SK-N-SH treated with all-trans-retinoic acid at 6 μM for 48 hours (cell line): Measurements from ENCODE around the gene LRRC17.

ENCODE experiments used
- ATAC-seq: fragments of 200-7000 bp; cut with Tn5 transposase; 3 replicates; pipeline ENCODE4 v1.9.1; 2020; ENCODE audit warnings: mild to moderate bottlenecking, moderate library complexity
- ARNTL ChIP-seq: fragments of 450-650 bp; formaldehyde crosslinking; IDR thresholded peaks from 2 replicates; pipeline ENCODE4 v1.5.0; 2020; ENCODE audit warnings: low read depth, mild to moderate bottlenecking, moderate library complexity, borderline replicate concordance
- BACH2 ChIP-seq: fragments of 250-450 bp; sonication (Bioruptor Pico); IDR thresholded peaks from 2 replicates; pipeline ENCODE4 v1.9.0; 2021; ENCODE audit warnings: mild to moderate bottlenecking, borderline replicate concordance
- CSDC2 ChIP-seq: fragments of 250-450 bp; sonication (Bioruptor Pico); IDR thresholded peaks from 2 replicates; pipeline ENCODE4 v1.5.0; 2020; ENCODE audit warnings: mild to moderate bottlenecking, moderate library complexity
- ESRRG ChIP-seq: fragments of 250-450 bp; sonication (Bioruptor Pico); IDR thresholded peaks from 2 replicates; pipeline ENCODE4 v1.6.1; 2021; ENCODE audit warnings: mild to moderate bottlenecking
- GLIS3 ChIP-seq: fragments of 250-450 bp; sonication (Bioruptor Pico); IDR thresholded peaks from 2 replicates; pipeline ENCODE4 v1.5.0; 2020; ENCODE audit warnings: mild to moderate bottlenecking, moderate library complexity
- ISL1 ChIP-seq: fragments of 250-450 bp; sonication (Bioruptor Pico); IDR thresholded peaks from 2 replicates; pipeline ENCODE4 v2.1.2; 2022; ENCODE audit warnings: mild to moderate bottlenecking, moderate library complexity
- OSR1 ChIP-seq: fragments of 250-450 bp; sonication (Bioruptor Pico); IDR thresholded peaks from 2 replicates; pipeline ENCODE4 v1.8.0; 2022; ENCODE audit warnings: moderate library complexity, mild to moderate bottlenecking, inconsistent platforms
- PPARA ChIP-seq: fragments of 250-450 bp; sonication (Bioruptor Pico); IDR thresholded peaks from 2 replicates; pipeline ENCODE4 v1.5.0; 2020; ENCODE audit warnings: mild to moderate bottlenecking, borderline replicate concordance
- RARB ChIP-seq: fragments of 250-450 bp; sonication (Bioruptor Pico); IDR thresholded peaks from 2 replicates; pipeline ENCODE4 v1.8.0; 2021; ENCODE audit warnings: mild to moderate bottlenecking, moderate library complexity
- SNAI2 ChIP-seq: fragments of 250-450 bp; sonication (Bioruptor Pico); IDR thresholded peaks from 2 replicates; pipeline ENCODE4 v1.5.0; 2020; ENCODE audit warnings: mild to moderate bottlenecking, moderate library complexity
- TCF4 ChIP-seq: fragments of 250-450 bp; sonication (Bioruptor Pico); IDR thresholded peaks from 2 replicates; pipeline ENCODE4 v1.8.0; 2021; ENCODE audit warnings: mild to moderate bottlenecking, moderate library complexity, borderline replicate concordance
- TOX ChIP-seq: fragments of 250-450 bp; sonication (Bioruptor Pico); IDR thresholded peaks from 2 replicates; pipeline ENCODE4 v1.8.0; 2021; ENCODE audit warnings: mild to moderate bottlenecking, moderate library complexity, borderline replicate concordance
- ZC3H10 ChIP-seq: fragments of 250-450 bp; sonication (Bioruptor Pico); IDR thresholded peaks from 2 replicates; pipeline ENCODE4 v1.5.1; 2021; ENCODE audit warnings: mild to moderate bottlenecking, moderate library complexity
- ZFP3 ChIP-seq: fragments of 250-450 bp; sonication (Bioruptor Pico); IDR thresholded peaks from 2 replicates; pipeline ENCODE4 v1.5.0; 2020; ENCODE audit warnings: mild to moderate bottlenecking, moderate library complexity
- ZFP30 ChIP-seq: fragments of 450-650 bp; formaldehyde crosslinking; IDR thresholded peaks from 2 replicates; pipeline ENCODE4 v1.5.0; 2022; ENCODE audit warnings: mild to moderate bottlenecking, moderate library complexity
- ZNF565 ChIP-seq: fragments of 450-650 bp; formaldehyde crosslinking; conservative IDR thresholded peaks from 2 replicates; pipeline ENCODE4 v1.5.0; 2020; ENCODE audit warnings: low read depth, mild to moderate bottlenecking, moderate library complexity
- ZNF70 ChIP-seq: fragments of 450-650 bp; formaldehyde crosslinking; IDR thresholded peaks from 2 replicates; pipeline ENCODE4 v1.5.0; 2020; ENCODE audit warnings: mild to moderate bottlenecking, moderate library complexity
- ZNF8 ChIP-seq: fragments of 450-650 bp; formaldehyde crosslinking; IDR thresholded peaks from 2 replicates; pipeline ENCODE4 v1.5.0; 2020; ENCODE audit warnings: mild to moderate bottlenecking, moderate library complexity
- TF ChIP-seq, protein P1 (sequence below): fragments of 250-450 bp; sonication (Bioruptor Pico); IDR thresholded peaks from 2 replicates; pipeline ENCODE4 v1.8.0; 2021; ENCODE audit warnings: low read depth, mild to moderate bottlenecking, moderate library complexity, borderline replicate concordance
- TF ChIP-seq, protein P2 (sequence below): fragments of 250-450 bp; sonication (Bioruptor Pico); IDR thresholded peaks from 2 replicates; pipeline ENCODE4 v1.8.0; 2020; ENCODE audit warnings: mild to moderate bottlenecking, moderate library complexity, borderline replicate concordance
- TF ChIP-seq, protein P3 (sequence below): fragments of 250-450 bp; sonication (Bioruptor Pico); IDR thresholded peaks from 2 replicates; pipeline ENCODE4 v1.5.1; 2021; ENCODE audit warnings: mild to moderate bottlenecking, moderate library complexity
- TF ChIP-seq, protein P4 (sequence below): fragments of 250-450 bp; sonication (Bioruptor Pico); IDR thresholded peaks from 2 replicates; pipeline ENCODE4 v1.5.1; 2020; ENCODE audit warnings: low read depth, mild to moderate bottlenecking, moderate library complexity
- TF ChIP-seq, protein P5 (sequence below): fragments of 250-450 bp; sonication (Bioruptor Pico); IDR thresholded peaks from 2 replicates; pipeline ENCODE4 v1.5.0; 2020; ENCODE audit warnings: mild to moderate bottlenecking, moderate library complexity

Gene LRRC17

DNA sequence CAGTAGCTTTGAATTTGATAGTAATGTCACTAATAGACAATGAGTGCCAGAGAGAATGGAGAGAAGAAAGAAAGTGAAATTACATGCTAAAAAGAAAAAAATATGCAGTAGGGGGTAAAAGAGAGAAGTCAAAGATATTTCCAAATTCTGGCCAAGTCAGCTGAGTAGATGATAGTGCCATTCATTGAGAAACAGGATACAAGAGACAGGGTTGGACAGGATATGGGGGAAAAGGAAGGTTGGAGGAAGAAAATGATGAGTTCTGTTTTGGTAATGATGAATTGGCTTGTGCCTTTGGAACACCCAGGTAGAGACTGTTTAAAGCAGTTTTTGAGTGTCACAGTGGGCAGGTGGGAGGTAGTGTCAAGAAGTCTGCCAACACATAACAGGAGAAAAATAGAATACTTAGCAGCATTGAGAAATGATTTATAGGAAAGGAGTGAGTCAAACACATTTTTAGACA lies 78.3 kb downstream of the LRRC17 start:
- ATAC-seq = peak; percentile 24
- TF ChIP-seq, protein P1, sequence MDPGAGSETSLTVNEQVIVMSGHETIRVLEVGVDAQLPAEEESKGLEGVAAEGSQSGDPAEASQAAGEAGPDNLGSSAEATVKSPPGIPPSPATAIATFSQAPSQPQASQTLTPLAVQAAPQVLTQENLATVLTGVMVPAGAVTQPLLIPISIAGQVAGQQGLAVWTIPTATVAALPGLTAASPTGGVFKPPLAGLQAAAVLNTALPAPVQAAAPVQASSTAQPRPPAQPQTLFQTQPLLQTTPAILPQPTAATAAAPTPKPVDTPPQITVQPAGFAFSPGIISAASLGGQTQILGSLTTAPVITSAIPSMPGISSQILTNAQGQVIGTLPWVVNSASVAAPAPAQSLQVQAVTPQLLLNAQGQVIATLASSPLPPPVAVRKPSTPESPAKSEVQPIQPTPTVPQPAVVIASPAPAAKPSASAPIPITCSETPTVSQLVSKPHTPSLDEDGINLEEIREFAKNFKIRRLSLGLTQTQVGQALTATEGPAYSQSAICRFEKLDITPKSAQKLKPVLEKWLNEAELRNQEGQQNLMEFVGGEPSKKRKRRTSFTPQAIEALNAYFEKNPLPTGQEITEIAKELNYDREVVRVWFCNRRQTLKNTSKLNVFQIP = no peak
- TF ChIP-seq TCF4 (CRISPR knock-in tag) (no peak), ZFP30 (CRISPR knock-in tag) (no peak), CSDC2 (CRISPR knock-in tag) (no peak), SNAI2 (no peak), ZNF565 (no peak), RARB (CRISPR knock-in tag) (no peak), ZC3H10 (CRISPR knock-in tag) (no peak), ZNF8 (CRISPR knock-in tag) (no peak), ESRRG (CRISPR knock-in tag) (no peak), PPARA (CRISPR knock-in tag) (no peak), ZFP3 (CRISPR knock-in tag) (no peak), ZNF70 (CRISPR knock-in tag) (no peak), BACH2 (CRISPR knock-in tag) (no peak), GLIS3 (CRISPR knock-in tag) (no peak), TOX (CRISPR knock-in tag) (no peak)
- TF ChIP-seq, protein P2, sequence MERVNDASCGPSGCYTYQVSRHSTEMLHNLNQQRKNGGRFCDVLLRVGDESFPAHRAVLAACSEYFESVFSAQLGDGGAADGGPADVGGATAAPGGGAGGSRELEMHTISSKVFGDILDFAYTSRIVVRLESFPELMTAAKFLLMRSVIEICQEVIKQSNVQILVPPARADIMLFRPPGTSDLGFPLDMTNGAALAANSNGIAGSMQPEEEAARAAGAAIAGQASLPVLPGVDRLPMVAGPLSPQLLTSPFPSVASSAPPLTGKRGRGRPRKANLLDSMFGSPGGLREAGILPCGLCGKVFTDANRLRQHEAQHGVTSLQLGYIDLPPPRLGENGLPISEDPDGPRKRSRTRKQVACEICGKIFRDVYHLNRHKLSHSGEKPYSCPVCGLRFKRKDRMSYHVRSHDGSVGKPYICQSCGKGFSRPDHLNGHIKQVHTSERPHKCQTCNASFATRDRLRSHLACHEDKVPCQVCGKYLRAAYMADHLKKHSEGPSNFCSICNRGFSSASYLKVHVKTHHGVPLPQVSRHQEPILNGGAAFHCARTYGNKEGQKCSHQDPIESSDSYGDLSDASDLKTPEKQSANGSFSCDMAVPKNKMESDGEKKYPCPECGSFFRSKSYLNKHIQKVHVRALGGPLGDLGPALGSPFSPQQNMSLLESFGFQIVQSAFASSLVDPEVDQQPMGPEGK (CRISPR knock-in tag) = no peak
- TF ChIP-seq, protein P3, sequence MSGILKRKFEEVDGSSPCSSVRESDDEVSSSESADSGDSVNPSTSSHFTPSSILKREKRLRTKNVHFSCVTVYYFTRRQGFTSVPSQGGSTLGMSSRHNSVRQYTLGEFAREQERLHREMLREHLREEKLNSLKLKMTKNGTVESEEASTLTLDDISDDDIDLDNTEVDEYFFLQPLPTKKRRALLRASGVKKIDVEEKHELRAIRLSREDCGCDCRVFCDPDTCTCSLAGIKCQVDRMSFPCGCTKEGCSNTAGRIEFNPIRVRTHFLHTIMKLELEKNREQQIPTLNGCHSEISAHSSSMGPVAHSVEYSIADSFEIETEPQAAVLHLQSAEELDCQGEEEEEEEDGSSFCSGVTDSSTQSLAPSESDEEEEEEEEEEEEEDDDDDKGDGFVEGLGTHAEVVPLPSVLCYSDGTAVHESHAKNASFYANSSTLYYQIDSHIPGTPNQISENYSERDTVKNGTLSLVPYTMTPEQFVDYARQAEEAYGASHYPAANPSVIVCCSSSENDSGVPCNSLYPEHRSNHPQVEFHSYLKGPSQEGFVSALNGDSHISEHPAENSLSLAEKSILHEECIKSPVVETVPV = no peak
- TF ChIP-seq, protein P4, sequence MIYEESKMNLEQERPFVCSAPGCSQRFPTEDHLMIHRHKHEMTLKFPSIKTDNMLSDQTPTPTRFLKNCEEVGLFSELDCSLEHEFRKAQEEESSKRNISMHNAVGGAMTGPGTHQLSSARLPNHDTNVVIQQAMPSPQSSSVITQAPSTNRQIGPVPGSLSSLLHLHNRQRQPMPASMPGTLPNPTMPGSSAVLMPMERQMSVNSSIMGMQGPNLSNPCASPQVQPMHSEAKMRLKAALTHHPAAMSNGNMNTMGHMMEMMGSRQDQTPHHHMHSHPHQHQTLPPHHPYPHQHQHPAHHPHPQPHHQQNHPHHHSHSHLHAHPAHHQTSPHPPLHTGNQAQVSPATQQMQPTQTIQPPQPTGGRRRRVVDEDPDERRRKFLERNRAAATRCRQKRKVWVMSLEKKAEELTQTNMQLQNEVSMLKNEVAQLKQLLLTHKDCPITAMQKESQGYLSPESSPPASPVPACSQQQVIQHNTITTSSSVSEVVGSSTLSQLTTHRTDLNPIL (CRISPR knock-in tag) = no peak

DNA sequence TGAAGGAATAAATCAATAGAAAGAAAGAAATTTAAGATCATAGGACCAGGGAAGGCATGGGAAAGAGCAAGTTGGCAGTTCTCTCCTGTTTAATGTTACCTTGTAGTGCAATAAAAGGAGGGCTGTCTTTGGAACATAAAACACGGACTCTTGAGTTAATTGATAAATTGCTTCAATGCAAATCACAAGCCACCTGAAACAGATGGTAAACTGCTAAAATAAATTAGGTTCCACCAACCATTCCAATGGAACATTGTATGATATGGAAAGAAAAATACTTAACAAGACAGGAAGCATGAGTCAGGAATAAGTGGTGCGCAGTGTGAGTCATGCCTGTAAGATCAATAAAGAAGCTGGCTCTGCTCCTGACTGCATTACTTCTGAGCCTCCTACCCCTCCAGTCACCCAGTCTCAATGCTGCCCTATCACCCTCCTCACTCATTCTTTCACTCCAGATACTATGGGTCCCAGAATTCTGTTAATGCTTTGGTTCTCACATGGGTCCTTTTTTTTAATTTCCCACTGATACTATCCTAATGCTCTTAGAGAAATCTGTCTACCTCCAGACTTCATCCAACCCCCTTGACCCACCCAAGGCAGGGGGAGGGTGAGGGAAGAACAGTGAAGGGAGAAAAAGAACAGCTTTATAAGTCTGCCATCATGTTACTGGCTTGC lies 78.9 kb downstream of the LRRC17 start:
- peak; percentile 95 for ATAC-seq
- TF ChIP-seq ZC3H10 (CRISPR knock-in tag) (peak; percentile 91), ZNF8 (CRISPR knock-in tag) (0 out of 2 replicates have a peak, but pooled peaks have one; percentile 17), OSR1 (CRISPR knock-in tag) (no peak), ZFP3 (CRISPR knock-in tag) (peak; percentile 48; the same call in 1 of the 2 replicates), ZFP30 (CRISPR knock-in tag) (peak; percentile 24; the same call in 1 of the 2 replicates), ISL1 (CRISPR knock-in tag) (peak; percentile 96), ARNTL (CRISPR knock-in tag) (0 out of 2 replicates have a peak, but pooled peaks have one; percentile 12), SNAI2 (no peak)
- TF ChIP-seq, protein P5, sequence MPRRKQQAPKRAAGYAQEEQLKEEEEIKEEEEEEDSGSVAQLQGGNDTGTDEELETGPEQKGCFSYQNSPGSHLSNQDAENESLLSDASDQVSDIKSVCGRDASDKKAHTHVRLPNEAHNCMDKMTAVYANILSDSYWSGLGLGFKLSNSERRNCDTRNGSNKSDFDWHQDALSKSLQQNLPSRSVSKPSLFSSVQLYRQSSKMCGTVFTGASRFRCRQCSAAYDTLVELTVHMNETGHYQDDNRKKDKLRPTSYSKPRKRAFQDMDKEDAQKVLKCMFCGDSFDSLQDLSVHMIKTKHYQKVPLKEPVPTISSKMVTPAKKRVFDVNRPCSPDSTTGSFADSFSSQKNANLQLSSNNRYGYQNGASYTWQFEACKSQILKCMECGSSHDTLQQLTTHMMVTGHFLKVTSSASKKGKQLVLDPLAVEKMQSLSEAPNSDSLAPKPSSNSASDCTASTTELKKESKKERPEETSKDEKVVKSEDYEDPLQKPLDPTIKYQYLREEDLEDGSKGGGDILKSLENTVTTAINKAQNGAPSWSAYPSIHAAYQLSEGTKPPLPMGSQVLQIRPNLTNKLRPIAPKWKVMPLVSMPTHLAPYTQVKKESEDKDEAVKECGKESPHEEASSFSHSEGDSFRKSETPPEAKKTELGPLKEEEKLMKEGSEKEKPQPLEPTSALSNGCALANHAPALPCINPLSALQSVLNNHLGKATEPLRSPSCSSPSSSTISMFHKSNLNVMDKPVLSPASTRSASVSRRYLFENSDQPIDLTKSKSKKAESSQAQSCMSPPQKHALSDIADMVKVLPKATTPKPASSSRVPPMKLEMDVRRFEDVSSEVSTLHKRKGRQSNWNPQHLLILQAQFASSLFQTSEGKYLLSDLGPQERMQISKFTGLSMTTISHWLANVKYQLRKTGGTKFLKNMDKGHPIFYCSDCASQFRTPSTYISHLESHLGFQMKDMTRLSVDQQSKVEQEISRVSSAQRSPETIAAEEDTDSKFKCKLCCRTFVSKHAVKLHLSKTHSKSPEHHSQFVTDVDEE (CRISPR knock-in tag) = no peak
- TF ChIP-seq, protein P4 (CRISPR knock-in tag) = peak; percentile 84
- TF ChIP-seq, protein P2 (CRISPR knock-in tag) = peak; percentile 75; the same call in 1 of the 2 replicates
- TF ChIP-seq, protein P3 = peak; percentile 60; the same call in 1 of the 2 replicates
- TF ChIP-seq, protein P1 = peak; percentile 86; the same call in 1 of the 2 replicates
